Panc1 (cell line): ENCODE results near the gene SSBP2. TPM values are rescaled to one million over a fixed set of nuclear protein-coding genes. Genes with fewer than 3 reads are reported as not detected.

Source experiments
- ATAC-seq: fragments of 200-7000 bp; cut with Tn5 transposase; 2 replicates; pipeline ENCODE4 v1.9.1; 2020; ENCODE audit warnings: mild to moderate bottlenecking, moderate library complexity
- BruUV-seq: library from RNA; stranded (reverse); fragments of 400-500 nt; replicated peaks from 2 replicates; lab custom pipeline; 2021; lab: Mats Ljungman, UMichigan
- CTCF ChIA-PET: fragments of 300-600 bp; sonication (Branson Sonifier 250); formaldehyde crosslinking; loops from one replicate; lab custom pipeline; 2022; ENCODE audit warnings: antibody characterized with exemption; lab: Charles Lee
- POLR2A ChIA-PET: fragments of 300-600 bp; sonication (Branson Sonifier 250); formaldehyde crosslinking; loops from one replicate; lab custom pipeline; 2022; ENCODE audit warnings: antibody characterized with exemption; lab: Charles Lee
- DNase-seq: peaks from one replicate; pipeline ENCODE4 v3.0.0-alpha.2; 2010; ENCODE audit warnings: low read depth, low spot score
- H3K27ac ChIP-seq: 2 replicates; pipeline ENCODE4 v1.5.1; 2011; ENCODE audit warnings: mild to moderate bottlenecking, low read length, inconsistent platforms
- H3K27me3 ChIP-seq: fragments of 200-500 bp; sonication (Bioruptor generic); 2 replicates; pipeline ENCODE4 v1.6.0; 2014; ENCODE audit warnings: low read length, inconsistent platforms; ENCODE audit not compliant: control insufficient read depth, insufficient read depth
- H3K36me3 ChIP-seq: fragments of 200-500 bp; sonication (Bioruptor generic); 2 replicates; pipeline ENCODE4 v1.5.1; 2014; ENCODE audit warnings: inconsistent platforms, mild to moderate bottlenecking, low read length, moderate library complexity; ENCODE audit not compliant: control insufficient read depth, insufficient read depth
- H3K4me1 ChIP-seq: 2 replicates; pipeline ENCODE4 v1.5.1; 2011; ENCODE audit warnings: inconsistent platforms, mild to moderate bottlenecking, low read length, moderate library complexity; ENCODE audit not compliant: control insufficient read depth, insufficient read depth
- H3K4me3 ChIP-seq, 2 experiments: 2 replicates each; pipeline ENCODE4 v1.5.1; 2011 to 2012; ENCODE audit warnings: low read depth in 2 of 2, low read length in 2 of 2, mild to moderate bottlenecking in 2 of 2, inconsistent platforms in 1 of 2, moderate library complexity in 1 of 2
- H3K9me3 ChIP-seq: fragments of 200-500 bp; sonication (Bioruptor generic); 2 replicates; pipeline ENCODE4 v1.5.1; 2014; ENCODE audit warnings: low read depth, mild to moderate bottlenecking, inconsistent platforms, low read length, moderate library complexity; ENCODE audit not compliant: control insufficient read depth, insufficient read depth
- CTCF ChIP-seq: fragments of 450-650 bp; IDR thresholded peaks from 2 replicates; pipeline ENCODE4 v1.5.1; 2017; ENCODE audit warnings: mild to moderate bottlenecking
- POLR2AphosphoS5 ChIP-seq: IDR thresholded peaks from 2 replicates; pipeline ENCODE4 v1.6.1; 2012; ENCODE audit warnings: mild to moderate bottlenecking, low read depth, low read length, moderate library complexity
- REST ChIP-seq, 2 experiments: IDR thresholded peaks; 2 replicates each; pipeline ENCODE4 v1.6.1; 2011 to 2012; ENCODE audit warnings: low read depth in 2 of 2, control low read depth in 1 of 2, low read length in 1 of 2, mild to moderate bottlenecking in 1 of 2, moderate library complexity in 1 of 2; ENCODE audit not compliant: insufficient read depth in 1 of 2
- SIN3A ChIP-seq: IDR thresholded peaks from 2 replicates; pipeline ENCODE4 v1.6.1; 2012; ENCODE audit warnings: low read depth, mild to moderate bottlenecking, low read length, moderate library complexity, borderline replicate concordance; ENCODE audit not compliant: insufficient read depth
- TCF7L2 ChIP-seq: IDR thresholded peaks from 2 replicates; pipeline ENCODE4 v1.6.1; 2011; ENCODE audit warnings: mild to moderate bottlenecking, low read depth, low read length, inconsistent platforms
- in situ Hi-C: cut with HindIII; loops from 2 replicates; pipeline ENCODE4 v1.10.0; 2016; ENCODE audit warnings: low sequenced_read_pairs, low pct_unique_long_range_greater_than_20kb
- intact Hi-C: fragments of 100-400 bp; cut with micrococcal nuclease; formaldehyde crosslinking; loops from one replicate; pipeline ENCODE4 v1.10.0; 2022; ENCODE audit not compliant: unreplicated experiment
- total RNA-seq: library from RNA; stranded (reverse); gene quantifications from one replicate; pipeline ENCODE4 v1.2.1, GENCODE V29; 2021; ENCODE audit not compliant: unreplicated experiment

The SSBP2 gene
- total RNA-seq, 1 experiment from 2014 or later = 16.3 TPM

- no peaks in the 10 kb centered on the region for H3K27me3 ChIP-seq
- no peak overlapping the region for H3K4me3 ChIP-seq
- no TSS peak for BruUV-seq
- DNase-seq (no peak), ATAC-seq (no peak)
- in situ Hi-C loops (no loop called here), intact Hi-C loops (no loop called here)
- H3K4me1 ChIP-seq = no peaks in the 10 kb centered on the region
- no peak overlapping the region for H3K27ac ChIP-seq
- no peaks in the 10 kb centered on the region for H3K36me3 ChIP-seq
- H3K9me3 ChIP-seq = no peaks in the 10 kb centered on the region
- ChIA-PET CTCF (no interaction called here), POLR2A (interaction anchor here (0.6 kb wide), 1 partner anchor 13 kb away, joined by 3 read pairs; no protein-coding TSS in a partner anchor)
- TF ChIP-seq SIN3A = no peak
- no peak for TF ChIP-seq POLR2AphosphoS5
- no peak for TF ChIP-seq REST (IDR thresholded peaks at IDR 0.05; ENCODE audit: insufficient read depth in 1 of 2, low read depth in 2 of 2, low read length in 1 of 2)
- no peak for TF ChIP-seq CTCF
- no peak for TF ChIP-seq TCF7L2
Observed at GRCh38 chr5:81766611-81767010, 15.7 kb upstream of the SSBP2 start.

GRCh38 chr5:81763294-81763928 is 12.5 kb upstream of the SSBP2 start:
- in situ Hi-C loops = no loop called here
- no TSS peak for BruUV-seq
- intact Hi-C loops = no loop called here
- no peaks in the 10 kb centered on the region for H3K9me3 ChIP-seq
- ATAC-seq (no peak), DNase-seq (no peak)
- no peak overlapping the region for H3K4me3 ChIP-seq
- H3K27me3 ChIP-seq = no peaks in the 10 kb centered on the region
- CTCF ChIA-PET = no interaction called here
- H3K36me3 ChIP-seq = no peaks in the 10 kb centered on the region
- no peaks in the 10 kb centered on the region for H3K4me1 ChIP-seq
- TF ChIP-seq REST (IDR thresholded peaks at IDR 0.05; ENCODE audit: insufficient read depth in 1 of 2, low read depth in 2 of 2, low read length in 1 of 2) (no peak), POLR2AphosphoS5 (no peak), CTCF (no peak), TCF7L2 (no peak), SIN3A (no peak)
- no peak overlapping the region for H3K27ac ChIP-seq
- POLR2A ChIA-PET = no interaction called here
